GM12873 (cell line): ENCODE data around the gene SLC25A42.

ENCODE experiments used
- TF ChIP-seq, protein P1 (sequence below): IDR thresholded peaks from 2 replicates; pipeline ENCODE4 v1.5.1; 2012; ENCODE audit warnings: low read depth, mild to moderate bottlenecking, moderate library complexity, low read length, control low read depth; ENCODE audit not compliant: insufficient read depth; ENCODE audit errors: missing control alignments

Gene SLC25A42

DNA sequence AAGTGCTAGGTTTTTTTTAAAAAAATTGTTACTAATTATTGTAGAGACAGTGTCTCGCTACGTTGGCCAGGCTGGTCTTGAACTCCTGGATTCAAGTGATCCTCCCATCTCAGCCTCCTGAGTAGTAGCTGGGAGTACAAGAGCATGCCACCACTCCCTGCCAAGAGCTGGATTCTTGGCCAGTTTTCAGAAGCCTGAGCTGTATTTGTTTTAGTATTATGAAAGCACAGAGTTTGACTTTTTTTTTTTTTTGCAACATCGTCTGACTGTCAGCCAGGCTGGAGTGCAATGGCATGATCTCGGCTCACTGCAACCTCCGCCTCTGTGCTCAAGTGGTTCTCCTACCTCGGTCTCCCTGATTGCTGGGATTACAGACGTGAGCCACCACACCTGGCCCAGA is 23.4 kb upstream of the SLC25A42 start:
- TF ChIP-seq, protein P1, sequence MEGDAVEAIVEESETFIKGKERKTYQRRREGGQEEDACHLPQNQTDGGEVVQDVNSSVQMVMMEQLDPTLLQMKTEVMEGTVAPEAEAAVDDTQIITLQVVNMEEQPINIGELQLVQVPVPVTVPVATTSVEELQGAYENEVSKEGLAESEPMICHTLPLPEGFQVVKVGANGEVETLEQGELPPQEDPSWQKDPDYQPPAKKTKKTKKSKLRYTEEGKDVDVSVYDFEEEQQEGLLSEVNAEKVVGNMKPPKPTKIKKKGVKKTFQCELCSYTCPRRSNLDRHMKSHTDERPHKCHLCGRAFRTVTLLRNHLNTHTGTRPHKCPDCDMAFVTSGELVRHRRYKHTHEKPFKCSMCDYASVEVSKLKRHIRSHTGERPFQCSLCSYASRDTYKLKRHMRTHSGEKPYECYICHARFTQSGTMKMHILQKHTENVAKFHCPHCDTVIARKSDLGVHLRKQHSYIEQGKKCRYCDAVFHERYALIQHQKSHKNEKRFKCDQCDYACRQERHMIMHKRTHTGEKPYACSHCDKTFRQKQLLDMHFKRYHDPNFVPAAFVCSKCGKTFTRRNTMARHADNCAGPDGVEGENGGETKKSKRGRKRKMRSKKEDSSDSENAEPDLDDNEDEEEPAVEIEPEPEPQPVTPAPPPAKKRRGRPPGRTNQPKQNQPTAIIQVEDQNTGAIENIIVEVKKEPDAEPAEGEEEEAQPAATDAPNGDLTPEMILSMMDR: no peak

DNA sequence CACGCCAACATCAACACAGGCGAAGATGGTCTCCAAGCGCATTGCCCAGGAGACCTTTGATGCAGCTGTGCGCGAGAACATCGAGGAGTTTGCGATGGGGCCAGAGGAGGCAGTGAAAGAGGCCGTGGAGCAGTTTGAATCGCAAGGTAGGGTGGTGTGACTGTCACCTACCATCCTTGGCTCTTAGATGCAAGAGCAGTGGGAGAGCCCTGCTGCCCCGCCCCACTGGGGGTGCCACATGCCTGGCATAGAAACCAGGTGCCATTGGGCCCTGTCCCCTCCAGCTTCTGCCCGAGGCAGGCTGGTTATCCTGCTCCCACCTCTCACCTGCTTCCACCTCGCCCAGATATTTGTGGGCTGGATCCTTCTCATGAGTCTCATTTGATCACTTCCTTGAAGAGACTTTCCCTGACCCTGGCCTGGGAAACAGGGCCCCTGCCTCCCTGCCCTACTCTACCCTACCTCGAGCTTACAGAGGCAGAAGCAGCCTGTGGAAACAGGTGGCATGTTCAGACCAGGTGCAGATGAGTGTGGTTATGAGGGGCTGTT is 21.0 kb upstream of the SLC25A42 start:
- TF ChIP-seq, protein P1: no peak

DNA sequence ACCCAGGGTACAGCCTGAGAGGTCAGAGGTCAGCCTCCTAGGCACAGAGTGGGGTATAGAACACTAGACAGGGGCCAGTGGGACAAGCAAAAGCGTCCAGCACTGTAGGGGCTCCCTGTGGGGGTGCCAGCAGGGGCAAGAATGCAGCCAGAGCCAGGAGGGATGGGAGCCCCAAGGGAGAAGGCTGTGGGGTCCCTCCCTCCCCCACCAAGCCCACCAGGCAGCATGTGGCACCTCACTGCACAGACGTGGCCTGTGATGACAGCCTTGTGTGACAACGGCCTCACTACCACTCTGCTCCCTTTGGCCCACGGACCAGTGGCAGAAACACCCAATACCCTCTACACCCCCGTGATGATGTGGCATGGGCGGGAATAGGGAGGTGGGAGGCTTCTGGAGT is 20.3 kb upstream of the SLC25A42 start:
- TF ChIP-seq, protein P1: no peak

DNA sequence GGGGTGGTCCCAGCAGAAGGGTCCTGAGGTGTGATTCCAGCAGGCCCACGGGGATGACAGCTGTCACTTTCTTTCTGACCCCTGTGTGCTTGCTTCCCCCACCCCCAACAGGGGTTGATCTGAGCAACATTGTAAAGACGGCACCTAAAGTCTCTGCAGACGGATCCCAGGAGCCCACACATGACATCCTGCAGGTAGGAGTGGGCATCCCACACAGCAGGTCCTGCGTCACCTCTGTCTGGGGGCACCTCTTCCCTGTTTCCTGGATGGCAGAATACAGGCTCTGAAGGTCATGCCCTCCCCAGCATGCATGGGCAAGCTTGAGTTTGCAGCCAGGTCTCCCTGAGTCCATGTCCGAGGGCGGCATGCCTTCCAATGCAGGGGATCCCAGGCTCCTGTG is 19.9 kb upstream of the SLC25A42 start:
- TF ChIP-seq, protein P1: no peak

DNA sequence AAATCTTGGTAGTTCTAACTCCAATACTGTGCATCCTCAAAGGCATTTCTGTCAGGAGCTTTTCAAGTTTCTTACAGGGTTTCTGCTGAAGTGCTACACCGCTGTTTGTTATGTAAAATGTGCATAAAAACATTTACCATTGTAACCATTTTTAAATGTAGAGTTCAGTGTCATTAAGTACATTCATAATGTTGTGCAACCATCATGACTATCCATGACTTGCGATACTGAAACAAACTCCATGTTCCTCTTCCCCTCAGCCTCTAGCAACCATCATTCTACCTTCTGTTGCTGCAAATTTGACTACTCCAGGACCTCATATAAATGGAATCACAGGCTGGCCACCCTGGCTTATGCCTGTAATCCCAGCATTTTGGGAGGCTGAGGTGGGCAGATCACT is 14.4 kb upstream of the SLC25A42 start:
- TF ChIP-seq, protein P1: no peak

DNA sequence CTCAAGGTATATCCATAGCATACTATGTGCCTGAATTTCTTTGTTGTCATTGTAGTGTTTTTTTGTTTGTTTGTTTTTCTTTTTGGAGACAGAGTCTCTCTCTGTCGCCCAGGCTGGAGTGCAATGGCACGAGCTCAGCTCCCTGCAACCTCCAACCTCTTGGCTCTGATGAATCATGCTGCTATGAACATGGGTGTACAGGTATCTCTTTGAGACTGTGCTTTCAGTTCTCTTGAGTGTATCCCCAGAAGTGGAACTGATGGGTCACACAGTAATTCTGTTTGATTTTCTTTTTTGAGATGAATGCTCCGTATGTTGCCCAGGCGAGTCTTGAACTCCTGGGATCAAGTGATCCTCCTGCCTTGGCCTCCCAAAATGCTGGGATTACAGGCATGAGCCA is 13.7 kb upstream of the SLC25A42 start:
- TF ChIP-seq, protein P1: no peak

DNA sequence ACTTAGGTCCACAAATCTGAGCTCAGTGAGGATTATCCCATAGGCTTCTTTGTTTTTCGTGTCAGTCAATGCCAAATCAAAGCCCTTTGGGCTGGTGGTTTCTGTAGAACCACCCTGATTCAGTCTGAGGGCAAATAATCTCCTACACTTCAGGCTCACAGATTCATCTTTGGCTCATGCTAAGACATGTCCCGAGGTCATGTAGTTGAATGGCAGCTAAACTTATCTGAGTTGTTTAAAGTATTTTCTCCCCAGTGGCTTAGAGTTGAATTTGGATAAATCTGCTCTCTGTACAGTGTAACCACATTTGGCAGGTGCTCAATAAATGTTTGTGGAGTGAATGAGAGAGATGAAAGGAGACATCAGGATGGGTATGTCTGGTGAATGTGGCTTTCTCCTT is 13.1 kb upstream of the SLC25A42 start:
- TF ChIP-seq, protein P1: no peak
